HG03045 (cell line): ENCODE measurements around the gene FOXA3.
"Not testable (repeated sequence)": the region's sequence is repeated elsewhere in the genome, so short reads cannot be mapped to it uniquely, and the experiment has no call there.

Source experiments
- ATAC-seq: cut with Tn5 transposase; IDR thresholded peaks from one replicate; pipeline ENCODE4 v1.9.1; 2021; ENCODE audit warnings: mild to moderate bottlenecking, moderate library complexity; ENCODE audit not compliant: unreplicated experiment

FOXA3 gene

GRCh38 chr19:45827459-45828093 is 36.5 kb upstream of the FOXA3 start:
- no peak for ATAC-seq

GRCh38 chr19:45828523-45828922 is 35.6 kb upstream of the FOXA3 start:
- ATAC-seq: no peak

GRCh38 chr19:45828945-45829344 is 35.2 kb upstream of the FOXA3 start:
- ATAC-seq: no peak

DNA sequence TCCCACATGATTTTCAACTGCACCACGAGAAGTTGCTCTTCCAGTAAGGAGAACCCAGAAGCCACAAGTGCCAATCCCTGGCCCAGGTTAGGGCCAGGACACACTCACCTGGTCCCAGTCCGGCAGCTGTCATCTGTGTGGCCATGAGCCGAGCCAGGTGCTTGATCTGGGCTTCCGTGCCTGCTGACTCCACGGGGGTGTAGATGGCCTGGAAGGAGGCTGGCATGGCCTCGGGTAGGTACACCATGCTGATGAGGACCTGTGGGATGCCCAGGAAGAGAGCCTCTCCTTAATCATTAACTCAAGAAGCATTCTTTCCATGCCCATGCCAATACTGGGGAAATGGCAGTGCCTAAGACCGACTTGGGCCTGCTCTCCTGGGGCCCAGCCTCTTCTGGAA is 29.2 kb upstream of the FOXA3 start:
- no peak for ATAC-seq

DNA sequence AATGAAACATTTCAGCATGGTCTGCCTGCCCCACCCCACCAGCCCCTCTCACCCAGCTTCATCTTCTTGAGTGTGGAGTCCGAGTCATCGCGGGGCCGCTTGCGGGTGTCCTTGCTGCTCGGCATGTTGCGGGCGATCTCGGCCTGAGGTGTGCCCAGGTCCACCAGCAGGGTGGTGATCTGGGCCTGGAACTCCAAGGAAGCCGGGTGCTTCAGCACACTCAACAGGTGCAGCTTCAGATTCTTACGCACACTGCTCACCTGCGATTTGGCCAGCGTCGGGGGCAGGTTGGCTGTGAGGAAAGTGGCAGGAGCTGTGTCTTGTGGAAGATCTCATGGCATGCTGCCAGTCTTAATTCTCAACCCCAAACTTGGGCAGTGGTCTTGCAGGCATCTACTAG is 21.9 kb upstream of the FOXA3 start:
- no peak for ATAC-seq

DNA sequence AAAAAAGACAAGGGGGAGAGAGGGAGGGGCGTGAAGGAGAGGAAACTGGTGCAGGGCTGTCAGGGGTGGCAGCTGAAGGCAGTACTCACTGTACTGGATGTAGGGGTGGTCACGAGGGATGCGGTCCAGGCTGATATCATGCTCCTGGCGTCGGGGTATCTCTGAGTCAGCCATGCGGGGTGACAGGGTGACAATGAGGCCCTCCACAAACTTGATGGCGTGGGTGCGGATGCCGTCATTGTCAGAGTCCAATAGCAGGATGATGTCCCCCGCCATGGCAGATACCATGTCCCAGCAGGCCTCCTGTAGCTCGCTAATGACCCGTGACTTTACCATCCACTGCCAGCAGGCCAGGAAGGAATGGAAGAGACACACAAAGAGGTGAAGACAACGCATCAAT is 16.5 kb upstream of the FOXA3 start:
- no peak for ATAC-seq

- no peak for ATAC-seq
These were observed 15.2 kb upstream of the FOXA3 start for GRCh38 chr19:45848922-45849321.

DNA sequence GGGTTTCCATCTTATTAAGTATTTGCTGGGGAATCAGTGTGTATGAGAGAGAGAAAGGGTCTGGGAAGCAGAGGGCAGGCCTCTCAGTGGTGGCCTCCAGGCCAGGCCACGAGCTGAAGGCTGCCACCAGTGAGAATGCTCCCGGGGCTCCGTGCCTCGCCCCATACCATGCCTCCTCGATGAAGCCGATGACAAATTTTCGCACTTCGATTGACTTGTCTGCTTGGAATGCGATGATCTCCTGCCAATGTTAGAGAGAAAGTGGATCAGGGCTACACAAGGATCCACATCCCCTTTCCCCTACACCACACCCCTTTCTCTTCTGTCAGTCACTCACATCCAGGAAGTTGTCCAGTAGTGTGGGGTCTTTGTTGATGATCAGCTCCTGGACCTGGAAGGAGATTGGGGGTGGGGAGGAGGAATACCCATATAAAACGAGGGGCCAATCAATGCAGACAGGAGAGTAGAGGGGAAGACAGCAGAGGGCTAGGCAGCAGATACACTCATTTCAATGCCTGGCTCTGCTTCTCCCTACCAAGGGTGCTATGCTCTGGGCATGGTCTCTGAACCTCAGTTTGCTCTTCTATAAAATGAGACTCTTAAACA is 11.9 kb upstream of the FOXA3 start:
- no peak for ATAC-seq

GRCh38 chr19:45852983-45853382 is 11.1 kb upstream of the FOXA3 start:
- no peak for ATAC-seq

- no peak for ATAC-seq
These were observed 9.9 kb upstream of the FOXA3 start for GRCh38 chr19:45854167-45854778.

GRCh38 chr19:45860359-45861259 is 3.5 kb upstream of the FOXA3 start:
- ATAC-seq: no peak

GRCh38 chr19:45862271-45862563 is 1.9 kb upstream of the FOXA3 start:
- ATAC-seq: no peak

DNA sequence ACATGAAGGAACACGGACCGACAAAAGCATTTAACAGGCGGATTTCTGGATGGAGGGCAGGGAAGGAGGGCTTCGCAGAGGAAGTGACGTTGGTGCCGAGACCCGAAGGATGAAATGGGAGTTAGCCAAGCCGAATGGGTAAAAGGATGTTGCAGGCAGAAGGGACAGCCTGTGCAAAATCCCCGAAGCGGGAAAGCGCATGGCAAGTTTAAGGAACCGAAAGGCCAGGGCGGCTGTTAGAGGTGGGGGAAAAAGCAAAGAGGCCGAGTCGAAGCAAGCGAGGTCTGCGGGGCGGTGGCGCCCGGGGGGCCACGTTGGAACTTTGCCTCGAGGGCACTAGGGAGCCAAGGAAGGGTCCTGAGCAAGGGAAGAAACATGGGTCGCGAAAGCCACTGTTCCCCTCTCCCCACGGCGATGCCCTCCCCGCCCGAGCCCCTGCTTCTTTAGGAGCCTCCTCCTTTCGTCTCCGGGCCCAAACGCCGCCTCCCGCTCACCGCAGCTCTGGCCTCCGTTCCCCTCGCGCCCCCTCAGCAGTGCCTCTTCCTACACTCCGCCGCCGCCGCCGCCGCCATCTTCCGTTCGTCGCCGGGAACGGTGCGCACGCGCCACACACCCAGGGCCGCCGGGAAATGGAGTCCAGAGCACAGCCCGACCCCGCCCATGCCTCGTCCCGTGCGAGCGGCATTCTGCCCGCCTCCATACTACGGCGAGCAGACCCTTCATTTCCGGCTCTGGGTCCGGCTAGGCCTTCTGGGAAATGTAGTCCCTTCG is 1.4 kb upstream of the FOXA3 start, which contains the start of gene SYMPK:
SYMPK (minus strand) TSS at position 584 of the 771 bp plus-strand sequence. CDS start 8,652 bp downstream, outside the sequence.
- peak; percentile 89 for ATAC-seq

DNA sequence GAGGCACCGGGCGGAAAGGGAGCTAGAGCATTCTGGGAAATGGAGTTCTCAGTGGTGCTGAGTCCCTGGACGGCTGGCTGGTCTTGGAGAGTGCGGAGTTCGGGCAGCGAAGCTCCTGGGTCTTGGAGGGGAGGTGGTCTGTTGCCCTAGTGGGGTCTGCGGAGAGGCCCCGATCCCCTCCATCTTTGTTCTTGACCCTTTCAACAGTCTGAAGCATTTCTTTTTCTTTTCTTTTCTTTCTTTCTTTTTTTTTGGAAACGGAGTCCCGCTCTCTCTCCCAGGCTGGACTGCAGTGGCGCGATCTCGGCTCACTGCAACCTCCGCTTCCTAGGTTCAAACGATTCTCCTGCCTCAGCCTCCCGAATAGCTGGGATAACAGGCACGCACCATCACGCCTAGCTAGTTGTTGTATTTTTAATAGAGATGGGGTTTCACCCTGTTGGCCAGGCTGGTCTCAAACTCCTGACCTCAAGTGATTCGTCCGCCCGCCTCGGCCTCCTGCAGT is 739 bp upstream of the FOXA3 start:
- no peak for ATAC-seq

GRCh38 chr19:45864629-45865082 is 530 bp downstream of the FOXA3 start:
- no peak for ATAC-seq

GRCh38 chr19:45865269-45865948 is 1.3 kb downstream of the FOXA3 start:
- ATAC-seq: no peak

GRCh38 chr19:45866400-45867176 is 2.5 kb downstream of the FOXA3 start:
- ATAC-seq: no peak

- not testable (repeated sequence) for ATAC-seq
These were observed 3.1 kb downstream of the FOXA3 start for GRCh38 chr19:45867241-45867640.

DNA sequence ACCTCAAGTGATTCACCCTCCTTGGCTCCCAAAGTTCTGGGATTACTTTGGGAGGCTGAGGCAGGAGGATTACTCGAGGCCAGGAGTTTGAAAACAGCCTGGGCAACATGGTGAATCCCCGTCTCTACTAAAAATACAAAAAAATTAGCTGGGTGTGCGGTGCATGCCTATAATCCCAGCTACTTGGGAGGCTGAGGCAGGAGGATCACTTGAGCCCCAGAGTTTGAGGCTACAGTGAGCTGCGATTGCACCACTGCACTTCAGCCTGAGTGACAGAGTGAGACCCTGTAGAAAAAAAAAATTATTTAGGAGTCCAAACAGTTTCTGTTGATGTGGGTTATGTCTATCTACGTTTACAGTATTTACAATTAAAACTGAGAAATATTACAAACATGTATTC is 6.7 kb downstream of the FOXA3 start:
- ATAC-seq: no peak
